HepG2 (cell line): Measurements from ENCODE around the gene MC1R. TPM values are rescaled to one million over a fixed set of nuclear protein-coding genes. Genes with fewer than 3 reads are reported as not detected.
A peak's percentile ranks its signal among the peaks of the same experiment; 100 is the strongest.

ENCODE experiments used
- ATF1 ChIP-seq: IDR thresholded peaks from 2 replicates; pipeline ENCODE4 v1.6.1; 2016; ENCODE audit warnings: mild to moderate bottlenecking, control low read depth
- CREB1 ChIP-seq, 2 experiments: fragments of 450-650 bp in 1 of 2; IDR thresholded peaks; 2 replicates each; pipeline ENCODE4 v1.6.1; 2016 to 2017; ENCODE audit warnings: control low read depth in 1 of 2, mild to moderate bottlenecking in 1 of 2, missing compliant biosample characterization in 1 of 2, missing genetic modification characterization in 1 of 2
- GATAD1 ChIP-seq: IDR thresholded peaks from 2 replicates; pipeline ENCODE4 v1.6.1; 2016; ENCODE audit warnings: missing genetic modification reagents, missing compliant biosample characterization
- MATR3 ChIP-seq: sonication (generic); formaldehyde crosslinking; IDR thresholded peaks from 2 replicates; pipeline ENCODE4 v1.4.0; 2020; ENCODE audit warnings: missing genetic modification reagents
- NFKBIZ ChIP-seq: IDR thresholded peaks from 2 replicates; pipeline ENCODE4 v1.6.1; 2018; ENCODE audit warnings: missing genetic modification reagents, missing compliant biosample characterization
- PAX8 ChIP-seq: sonication (generic); formaldehyde crosslinking; IDR thresholded peaks from 2 replicates; pipeline ENCODE4 v1.8.0; 2022; ENCODE audit warnings: mild to moderate bottlenecking, missing genetic modification reagents, borderline replicate concordance
- PLSCR1 ChIP-seq: sonication (generic); formaldehyde crosslinking; IDR thresholded peaks from 2 replicates; pipeline ENCODE4 v1.5.0; 2020; ENCODE audit warnings: missing genetic modification reagents, mild to moderate bottlenecking, borderline replicate concordance
- PRDM15 ChIP-seq: sonication (generic); formaldehyde crosslinking; IDR thresholded peaks from 2 replicates; pipeline ENCODE4 v1.4.0; 2020; ENCODE audit warnings: missing genetic modification reagents
- SMYD3 ChIP-seq: sonication (generic); formaldehyde crosslinking; IDR thresholded peaks from 2 replicates; pipeline ENCODE4 v1.8.1; 2023; ENCODE audit warnings: mild to moderate bottlenecking, missing genetic modification reagents
- ZBTB2 ChIP-seq: sonication (generic); formaldehyde crosslinking; IDR thresholded peaks from 2 replicates; pipeline ENCODE4 v1.8.0; 2022; ENCODE audit warnings: low read depth, missing genetic modification reagents
- ZFX ChIP-seq: sonication (generic); formaldehyde crosslinking; IDR thresholded peaks from 2 replicates; pipeline ENCODE4 v1.4.0; 2020; ENCODE audit warnings: mild to moderate bottlenecking, low read depth, missing genetic modification reagents, moderate library complexity
- ZNF12 ChIP-seq: sonication (generic); formaldehyde crosslinking; IDR thresholded peaks from 2 replicates; pipeline ENCODE4 v1.5.0; 2020; ENCODE audit warnings: missing genetic modification reagents
- ZNF207 ChIP-seq: fragments of 450-650 bp; IDR thresholded peaks from 2 replicates; pipeline ENCODE4 v1.6.1; 2016; ENCODE audit warnings: antibody characterized with exemption, borderline replicate concordance
- ZNF407 ChIP-seq: sonication (generic); formaldehyde crosslinking; IDR thresholded peaks from one replicate; pipeline ENCODE4 v1.5.1; 2020; ENCODE audit warnings: mild to moderate bottlenecking, missing genetic modification reagents; ENCODE audit errors: not compliant biosample characterization
- ZNF44 ChIP-seq: sonication (generic); formaldehyde crosslinking; IDR thresholded peaks from 2 replicates; pipeline ENCODE4 v1.5.1; 2020; ENCODE audit warnings: mild to moderate bottlenecking, missing genetic modification reagents
- polyA plus RNA-seq, 8 experiments: library from polyadenylated mRNA; depleted of rRNA in 3 of 8; stranded (reverse) in 7 of 8; unstranded in 1 of 8; fragments of >200 nt; fragmentation: Illumina TruSeq in 4 of 8; extraction: Trizol in 4 of 8; gene quantifications; 2 replicates each; pipeline versions ENCODE4 v1.2.1 to v1.2.3, GENCODE V29; 2011 to 2016; ENCODE audit warnings: low read depth in 4 of 8, missing spikeins in 1 of 8, mixed read lengths in 1 of 8; ENCODE audit not compliant: insufficient read depth in 1 of 8
- total RNA-seq, 5 experiments: library from RNA; depleted of rRNA; stranded (reverse); fragments of >200 nt; fragmentation: Illumina TruSeq; extraction: Trizol; gene quantifications; 2 replicates each; pipeline ENCODE4 v1.2.3, GENCODE V29; 2016; ENCODE audit warnings: low read depth in 1 of 5

Gene MC1R
- total and polyA plus RNA-seq, 2 of the 13 experiments (the other 11 are each of a cell fraction or from before 2014, with no cell fraction given), result 9.1 to 14.8 TPM

- peak; percentile 77 for TF ChIP-seq PRDM15
- TF ChIP-seq ZFX (CRISPR knock-in tag), result peak; percentile 99
- TF ChIP-seq PLSCR1 (CRISPR knock-in tag), result no peak
- TF ChIP-seq ZNF12 (CRISPR knock-in tag), result peak; percentile 89; the same call in 1 of the 2 replicates
- peak; percentile 94; the same call in 1 of the 2 replicates for TF ChIP-seq ZNF44 (CRISPR knock-in tag)
- TF ChIP-seq PAX8 (CRISPR knock-in tag), result peak; percentile 96; the same call in 1 of the 2 replicates
- TF ChIP-seq NFKBIZ (CRISPR knock-in tag), result peak; percentile 78; the same call in 1 of the 2 replicates
- 0 out of 2 replicates have a peak, but pooled peaks have one; percentile 24 for TF ChIP-seq MATR3
- peak; percentile 96 for TF ChIP-seq SMYD3
- TF ChIP-seq GATAD1 (CRISPR knock-in tag), result peak; percentile 88
- peak; percentile 47 for TF ChIP-seq ZNF407 (CRISPR knock-in tag)
- no peak for TF ChIP-seq CREB1 (IDR thresholded peaks at IDR 0.05)
- no peak for TF ChIP-seq CREB1 (CRISPR knock-in tag; IDR thresholded peaks at IDR 0.05)
- TF ChIP-seq ZNF207, result no peak
- peak; percentile 91 for TF ChIP-seq ZBTB2 (CRISPR knock-in tag)
- no peak for TF ChIP-seq ATF1 (CRISPR knock-in tag)
Observed at GRCh38 chr16:89917773-89918452, 749 bp upstream of the MC1R start (continued).
